Stimulated activated CD8-positive, alpha-beta memory T cell treated with anti-CD3 and anti-CD28 coated beads, Interleukin-7, amount 100 ng/mL, for 48 hours (primary cell): ENCODE data around the gene ATP8A2.

Source experiments
- DNase-seq, 2 donors: peaks; one replicate each; pipeline ENCODE4 v3.0.0-alpha.2; 2020; ENCODE audit warnings: low read depth in 1 of 2; ENCODE audit errors: extremely low read depth in 1 of 2

The ATP8A2 gene

DNA sequence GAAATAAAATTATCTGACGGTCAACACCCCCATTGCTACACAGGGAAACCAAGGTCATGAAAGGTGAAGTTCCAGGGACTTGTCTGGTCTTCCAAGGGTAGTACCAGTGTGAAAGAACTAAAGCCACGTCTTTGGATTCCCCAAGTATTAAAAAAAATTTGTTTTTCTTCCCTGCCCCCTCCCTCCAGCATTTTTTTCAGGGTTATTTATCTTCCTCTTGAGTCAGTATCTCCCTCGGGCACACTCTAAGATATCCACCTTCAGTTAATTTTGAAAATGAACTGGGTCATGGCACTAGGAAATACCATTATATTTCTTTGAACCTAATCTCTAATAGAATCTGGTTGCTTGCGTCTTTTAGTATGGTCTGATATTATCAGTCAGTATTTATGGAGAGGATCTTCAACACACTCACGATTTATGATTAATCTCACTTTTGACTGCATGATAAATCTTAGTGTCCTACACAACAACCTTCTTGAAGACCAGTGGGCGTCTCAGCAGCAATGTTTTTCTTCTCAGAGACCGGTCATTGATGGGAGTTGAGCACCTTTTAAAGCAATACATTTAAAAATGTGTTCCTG lies 9.1 kb downstream of the ATP8A2 start:
- no peak for DNase-seq

- DNase-seq, result no peak
Observed at GRCh38 chr13:25384758-25385410, 13.1 kb downstream of the ATP8A2 start.

DNA sequence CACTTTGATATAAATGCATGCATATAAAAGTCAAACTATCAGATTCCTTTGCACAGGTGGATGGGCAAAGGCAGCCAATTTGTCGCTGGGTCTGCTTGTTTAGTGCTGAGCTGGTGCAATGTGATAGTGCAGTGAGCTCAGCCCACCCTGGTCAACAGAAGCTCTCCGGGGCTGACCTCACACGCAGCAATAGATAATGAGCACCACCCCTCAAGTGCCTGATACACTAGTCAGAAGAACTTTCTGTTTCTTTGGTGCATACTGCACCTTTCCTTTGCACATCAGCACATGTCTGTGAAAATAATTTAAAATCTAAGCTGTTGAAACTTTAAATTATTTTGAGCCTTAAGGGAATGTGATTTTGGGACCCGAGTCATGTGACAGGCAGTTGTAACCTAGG lies 20.2 kb downstream of the ATP8A2 start:
- no peak for DNase-seq

- no peak for DNase-seq
Observed at GRCh38 chr13:25394402-25395060, 22.8 kb downstream of the ATP8A2 start.

- DNase-seq, result no peak
Observed at GRCh38 chr13:25397763-25398162, 26.0 kb downstream of the ATP8A2 start.

DNA sequence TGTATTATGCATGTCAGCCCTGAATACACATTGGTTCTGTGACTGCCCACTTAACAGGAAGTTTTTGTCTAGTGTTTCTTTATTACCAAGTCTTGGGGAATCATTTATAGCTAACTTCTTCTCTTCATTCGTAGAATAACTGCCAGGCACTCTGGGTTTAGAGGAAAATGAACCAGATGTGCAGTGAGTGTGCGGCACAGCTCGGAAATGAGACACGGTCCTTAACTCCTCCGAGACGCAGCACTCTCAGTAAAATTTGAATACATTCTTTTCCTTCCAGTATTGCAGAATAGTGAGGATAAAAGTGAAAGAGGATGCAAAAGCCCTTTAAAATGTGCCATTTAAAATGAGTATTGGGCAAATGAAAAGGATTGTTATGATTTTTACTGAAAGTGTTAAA lies 29.2 kb downstream of the ATP8A2 start:
- no peak for DNase-seq

- DNase-seq, result no peak
Observed at GRCh38 chr13:25401958-25402357, 30.2 kb downstream of the ATP8A2 start.

- DNase-seq, result no peak
Observed at GRCh38 chr13:25406377-25406776, 34.6 kb downstream of the ATP8A2 start.

- no peak for DNase-seq
Observed at GRCh38 chr13:25409938-25410337, 38.2 kb downstream of the ATP8A2 start.

GRCh38 chr13:25415241-25415640 lies 43.5 kb downstream of the ATP8A2 start:
- no peak for DNase-seq

GRCh38 chr13:25417535-25417934 lies 45.8 kb downstream of the ATP8A2 start:
- no peak for DNase-seq

DNA sequence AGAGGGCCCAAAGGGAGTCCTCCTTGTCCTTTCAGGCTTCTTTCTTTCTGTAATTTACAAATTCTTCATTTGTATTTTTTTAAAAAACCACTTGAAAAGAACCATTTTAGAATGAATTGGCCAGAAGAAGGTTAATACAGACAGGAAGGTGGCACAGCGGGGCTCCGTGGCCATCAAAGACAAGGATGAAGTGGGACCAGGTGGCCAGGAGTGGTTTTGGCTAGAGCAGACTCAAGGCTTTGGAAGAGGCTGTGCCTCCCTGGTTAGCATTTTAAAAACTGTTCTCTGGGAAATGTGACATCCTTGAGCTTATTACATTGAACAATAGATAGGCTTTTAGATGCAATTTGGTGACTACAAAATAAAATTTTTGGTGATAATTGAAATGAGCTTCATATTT lies 48.4 kb downstream of the ATP8A2 start:
- DNase-seq, result no peak

DNA sequence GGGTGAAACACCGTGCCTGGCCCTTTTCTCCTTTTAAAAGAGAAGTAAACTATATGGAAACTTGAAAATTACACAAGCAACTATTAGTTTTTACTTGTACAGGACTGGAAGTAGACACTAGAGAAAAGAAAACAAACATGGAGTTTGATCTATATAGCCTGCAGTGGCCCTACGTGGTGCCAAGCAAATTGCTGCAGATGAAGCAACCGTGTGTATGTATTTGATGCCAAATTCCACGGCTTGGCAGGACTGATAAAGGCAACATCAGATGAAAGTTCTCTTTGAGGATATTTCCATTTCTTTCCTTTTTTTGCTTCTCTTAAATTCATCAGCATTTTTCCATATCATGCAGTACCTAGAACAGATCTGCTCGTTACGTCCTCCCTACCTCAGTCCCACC lies 49.8 kb downstream of the ATP8A2 start:
- no peak for DNase-seq

DNA sequence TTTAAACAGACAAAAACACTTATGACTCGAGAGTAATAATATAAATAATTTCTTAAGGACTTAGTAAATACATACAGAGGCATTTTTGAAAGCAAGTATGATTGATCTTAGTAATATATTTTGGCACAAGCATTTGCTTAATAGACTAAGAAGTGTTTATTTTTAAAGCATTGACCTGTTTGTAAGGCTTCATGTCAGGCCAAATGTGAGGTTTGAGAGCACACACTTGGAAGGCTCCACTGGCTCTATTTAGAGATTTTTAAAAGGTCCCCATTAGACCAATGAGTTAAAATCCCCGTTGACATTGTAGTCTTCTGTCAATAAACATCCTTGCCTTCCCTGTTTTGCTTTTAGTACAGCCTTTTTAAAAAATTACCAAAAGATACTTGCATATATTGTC lies 50.4 kb downstream of the ATP8A2 start:
- DNase-seq, result no peak

- no peak for DNase-seq
Observed at GRCh38 chr13:25423831-25424230, 52.1 kb downstream of the ATP8A2 start.

- DNase-seq, result no peak
Observed at GRCh38 chr13:25429466-25429865, 57.7 kb downstream of the ATP8A2 start.

GRCh38 chr13:25432691-25433090 lies 60.9 kb downstream of the ATP8A2 start:
- DNase-seq, result no peak

- DNase-seq, result no peak
Observed at GRCh38 chr13:25440061-25440460, 68.3 kb downstream of the ATP8A2 start.

- no peak for DNase-seq
Observed at GRCh38 chr13:25446261-25446660, 74.5 kb downstream of the ATP8A2 start.

- no peak for DNase-seq
Observed at GRCh38 chr13:25447396-25447795, 75.6 kb downstream of the ATP8A2 start.

DNA sequence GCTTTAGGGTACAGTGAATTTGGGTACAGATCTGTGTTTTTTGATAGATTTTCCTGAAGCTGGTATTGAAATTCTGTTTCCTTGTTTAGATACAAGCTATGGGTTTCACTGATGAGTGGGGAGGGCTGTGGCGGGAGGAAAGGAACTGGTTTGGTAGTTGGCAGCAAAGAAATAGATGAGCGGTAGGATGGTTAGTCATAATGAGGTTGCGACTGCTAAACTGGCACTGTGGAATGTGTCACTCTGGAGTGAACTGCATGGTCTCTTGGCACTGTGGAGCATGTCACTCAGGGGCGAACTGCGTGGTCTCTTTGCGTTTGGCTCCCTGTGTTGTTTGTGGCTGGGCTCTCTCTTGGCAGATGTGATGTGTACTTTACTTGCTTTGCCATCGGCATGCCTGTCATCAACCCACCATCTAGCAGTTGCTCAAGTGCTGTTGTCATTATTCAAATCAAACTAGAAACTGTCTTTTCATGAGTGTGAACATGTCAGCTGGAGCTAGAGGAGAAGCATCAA lies 82.1 kb downstream of the ATP8A2 start:
- no peak for DNase-seq

DNA sequence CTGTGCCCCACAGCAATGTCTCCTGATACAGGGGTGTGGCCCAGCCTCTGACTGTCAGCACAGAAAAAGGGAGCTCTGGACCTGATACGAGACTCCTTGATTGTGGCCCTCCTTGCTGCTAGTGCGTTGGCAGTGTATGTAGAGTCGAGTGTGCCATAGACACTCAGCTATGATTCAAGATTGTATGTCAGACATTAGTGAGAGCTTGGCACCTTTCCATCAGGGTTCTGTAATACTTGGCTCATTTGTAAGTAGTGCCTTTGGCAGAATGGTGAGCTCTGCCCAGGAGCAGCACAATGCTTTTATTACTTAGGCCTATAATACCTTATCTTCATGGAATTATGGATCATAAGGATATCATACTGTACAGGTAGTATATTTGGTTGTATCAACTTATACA lies 83.4 kb downstream of the ATP8A2 start:
- DNase-seq, result no peak
